BE2C (cell line): Measurements from ENCODE around the gene SETD7.

Experiments used
- DNase-seq: peaks from one replicate; pipeline ENCODE4 v3.0.0-alpha.2; 2020
- H3K27me3 ChIP-seq: fragments of 250-450 bp; sonication (Bioruptor Pico); 2 replicates; pipeline ENCODE4 v1.5.1; 2020; ENCODE audit warnings: mild to moderate bottlenecking
- H3K36me3 ChIP-seq: fragments of 250-450 bp; sonication (Bioruptor Pico); 2 replicates; pipeline ENCODE4 v1.5.1; 2020; ENCODE audit warnings: mild to moderate bottlenecking
- H3K4me1 ChIP-seq: fragments of 250-450 bp; sonication (Bioruptor Pico); 2 replicates; pipeline ENCODE4 v1.5.1; 2020
- H3K4me3 ChIP-seq: 2 replicates; pipeline ENCODE4 v1.5.1; 2011; ENCODE audit warnings: low read depth, low read length
- H3K9me3 ChIP-seq: fragments of 250-450 bp; sonication (Bioruptor Pico); 2 replicates; pipeline ENCODE4 v1.5.1; 2020
- TF ChIP-seq, protein P1 (sequence below): IDR thresholded peaks from 2 replicates; pipeline ENCODE4 v1.5.1; 2012; ENCODE audit warnings: mild to moderate bottlenecking, low read depth, low read length

Gene SETD7

DNA sequence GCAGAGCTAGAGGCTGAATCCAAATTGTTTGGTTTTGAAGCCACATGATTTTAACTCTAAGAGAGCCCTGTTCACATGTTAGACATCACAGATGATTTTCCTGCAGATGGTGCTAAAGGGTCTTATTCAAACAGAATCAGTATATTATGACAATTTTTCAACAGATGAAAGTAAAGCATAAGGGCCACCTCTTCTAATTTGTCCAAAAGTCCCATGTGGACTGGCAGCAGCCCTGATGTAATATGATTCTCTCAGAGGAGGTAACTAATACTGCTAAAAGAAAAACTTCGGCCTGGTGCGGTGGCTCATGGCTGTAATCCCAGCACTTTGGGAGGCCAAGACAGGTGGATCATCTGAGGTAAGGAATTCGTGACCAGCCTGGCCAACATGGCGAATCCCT, 26.0 kb upstream of the SETD7 start:
- TF ChIP-seq, protein P1, sequence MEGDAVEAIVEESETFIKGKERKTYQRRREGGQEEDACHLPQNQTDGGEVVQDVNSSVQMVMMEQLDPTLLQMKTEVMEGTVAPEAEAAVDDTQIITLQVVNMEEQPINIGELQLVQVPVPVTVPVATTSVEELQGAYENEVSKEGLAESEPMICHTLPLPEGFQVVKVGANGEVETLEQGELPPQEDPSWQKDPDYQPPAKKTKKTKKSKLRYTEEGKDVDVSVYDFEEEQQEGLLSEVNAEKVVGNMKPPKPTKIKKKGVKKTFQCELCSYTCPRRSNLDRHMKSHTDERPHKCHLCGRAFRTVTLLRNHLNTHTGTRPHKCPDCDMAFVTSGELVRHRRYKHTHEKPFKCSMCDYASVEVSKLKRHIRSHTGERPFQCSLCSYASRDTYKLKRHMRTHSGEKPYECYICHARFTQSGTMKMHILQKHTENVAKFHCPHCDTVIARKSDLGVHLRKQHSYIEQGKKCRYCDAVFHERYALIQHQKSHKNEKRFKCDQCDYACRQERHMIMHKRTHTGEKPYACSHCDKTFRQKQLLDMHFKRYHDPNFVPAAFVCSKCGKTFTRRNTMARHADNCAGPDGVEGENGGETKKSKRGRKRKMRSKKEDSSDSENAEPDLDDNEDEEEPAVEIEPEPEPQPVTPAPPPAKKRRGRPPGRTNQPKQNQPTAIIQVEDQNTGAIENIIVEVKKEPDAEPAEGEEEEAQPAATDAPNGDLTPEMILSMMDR, result no peak
- Histone ChIP-seq H3K4me1 (no peaks in the 10 kb centered on the region), H3K27me3 (no peaks in the 10 kb centered on the region), H3K4me3 (no peak overlapping the region), H3K9me3 (0 out of 2 replicates have a peak, but pooled peaks cover 3% of the 10 kb centered on the region), H3K36me3 (no peaks in the 10 kb centered on the region)
- no peak for DNase-seq

GRCh38 chr4:139581096-139581495, 25.1 kb upstream of the SETD7 start:
- Histone ChIP-seq H3K4me3 (no peak overlapping the region), H3K4me1 (no peaks in the 10 kb centered on the region), H3K9me3 (0 out of 2 replicates have a peak, but pooled peaks cover 3% of the 10 kb centered on the region), H3K36me3 (no peaks in the 10 kb centered on the region), H3K27me3 (no peaks in the 10 kb centered on the region)
- no peak for DNase-seq
- TF ChIP-seq, protein P1, result no peak

- no peaks in the 10 kb centered on the region for H3K27me3 ChIP-seq
- DNase-seq, result no peak
- TF ChIP-seq, protein P1, result no peak
- H3K4me3 ChIP-seq, result no peak overlapping the region
- no peaks in the 10 kb centered on the region for H3K4me1 ChIP-seq
- H3K36me3 ChIP-seq, result no peaks in the 10 kb centered on the region
- 0 out of 2 replicates have a peak, but pooled peaks cover 3% of the 10 kb centered on the region for H3K9me3 ChIP-seq
These were observed 20.2 kb upstream of the SETD7 start for GRCh38 chr4:139576219-139576618.

GRCh38 chr4:139575072-139575471, 19.1 kb upstream of the SETD7 start:
- DNase-seq, result no peak
- no peaks in the 10 kb centered on the region for H3K27me3 ChIP-seq
- no peaks in the 10 kb centered on the region for H3K36me3 ChIP-seq
- H3K4me1 ChIP-seq, result no peaks in the 10 kb centered on the region
- no peak overlapping the region for H3K4me3 ChIP-seq
- TF ChIP-seq, protein P1, result no peak
- 0 out of 2 replicates have a peak, but pooled peaks cover 3% of the 10 kb centered on the region for H3K9me3 ChIP-seq

- TF ChIP-seq, protein P1, result no peak
- Histone ChIP-seq H3K27me3 (no peaks in the 10 kb centered on the region), H3K36me3 (no peaks in the 10 kb centered on the region), H3K4me1 (no peaks in the 10 kb centered on the region), H3K9me3 (0 out of 2 replicates have a peak, but pooled peaks cover 1% of the 10 kb centered on the region), H3K4me3 (no peak overlapping the region)
- DNase-seq, result no peak
These were observed 18.6 kb upstream of the SETD7 start for GRCh38 chr4:139574641-139575040.

- no peaks in the 10 kb centered on the region for H3K4me1 ChIP-seq
- no peaks in the 10 kb centered on the region for H3K36me3 ChIP-seq
- H3K4me3 ChIP-seq, result no peak overlapping the region
- H3K9me3 ChIP-seq, result no peaks in the 10 kb centered on the region
- no peaks in the 10 kb centered on the region for H3K27me3 ChIP-seq
- no peak for DNase-seq
- TF ChIP-seq, protein P1, result no peak
These were observed 12.4 kb upstream of the SETD7 start for GRCh38 chr4:139568206-139568955.
